OCI-LY1 (cell line): Measurements from ENCODE around the gene DENND1A.

ENCODE experiments used
- H2AFZ ChIP-seq: fragments of 200-600 bp; sonication (generic), shearing (Covaris generic); 2 replicates; pipeline ENCODE4 v1.6.0; 2014; ENCODE audit warnings: antibody characterized with exemption, mild to moderate bottlenecking, low read length
- H3F3A ChIP-seq: fragments of 200-600 bp; sonication (generic), shearing (Covaris generic); 2 replicates; pipeline ENCODE4 v1.6.0; 2014; ENCODE audit warnings: mild to moderate bottlenecking, antibody characterized with exemption, low read length, moderate library complexity; ENCODE audit not compliant: insufficient read depth
- H3K27ac ChIP-seq: fragments of 200-600 bp; sonication (generic); 2 replicates; pipeline ENCODE4 v1.5.1; 2014; ENCODE audit warnings: low read length, mixed run types, mild to moderate bottlenecking, low read depth; ENCODE audit not compliant: poor library complexity, severe bottlenecking
- H3K27me3 ChIP-seq: fragments of 200-600 bp; sonication (generic); 2 replicates; pipeline ENCODE4 v1.6.0; 2014; ENCODE audit warnings: antibody characterized with exemption, mild to moderate bottlenecking, low read length, moderate library complexity; ENCODE audit not compliant: insufficient read depth
- H3K36me3 ChIP-seq: fragments of 200-600 bp; sonication (generic); 2 replicates; pipeline ENCODE4 v1.6.1; 2014; ENCODE audit warnings: mild to moderate bottlenecking, antibody characterized with exemption, low read length, moderate library complexity, mixed read lengths; ENCODE audit not compliant: insufficient read depth
- H3K4me1 ChIP-seq: fragments of 200-600 bp; sonication (generic); 2 replicates; pipeline ENCODE4 v1.5.1; 2014; ENCODE audit warnings: mild to moderate bottlenecking, low read length, moderate library complexity; ENCODE audit not compliant: insufficient read depth, severe bottlenecking
- H3K4me2 ChIP-seq: fragments of 200-600 bp; sonication (generic), shearing (Covaris generic); 2 replicates; pipeline ENCODE4 v1.6.1; 2014; ENCODE audit warnings: low read length
- H3K4me3 ChIP-seq: fragments of 200-600 bp; sonication (generic); 2 replicates; pipeline ENCODE4 v1.5.1; 2014; ENCODE audit warnings: low read length, low read depth, mild to moderate bottlenecking, mixed read lengths; ENCODE audit not compliant: poor library complexity, severe bottlenecking
- H3K79me2 ChIP-seq: fragments of 200-600 bp; shearing (Covaris generic); 2 replicates; pipeline ENCODE4 v1.6.1; 2016; ENCODE audit warnings: mixed run types, low read length, mixed read lengths; ENCODE audit not compliant: insufficient read depth
- H3K9ac ChIP-seq: fragments of 200-600 bp; sonication (generic), shearing (Covaris generic); 2 replicates; pipeline ENCODE4 v1.6.1; 2014; ENCODE audit warnings: mild to moderate bottlenecking, low read length, mixed read lengths
- H3K9me2 ChIP-seq: fragments of 200-600 bp; sonication (generic), shearing (Covaris generic); 2 replicates; pipeline ENCODE4 v1.6.1; 2014; ENCODE audit warnings: low read depth, mild to moderate bottlenecking, low read length, mixed read lengths
- H3K9me3 ChIP-seq: fragments of 200-600 bp; shearing (Covaris generic); 2 replicates; pipeline ENCODE4 v1.6.1; 2014; ENCODE audit warnings: low read length, mixed read lengths
- H4K20me1 ChIP-seq: fragments of 200-600 bp; sonication (generic), shearing (Covaris generic); 2 replicates; pipeline ENCODE4 v1.6.0; 2016; ENCODE audit warnings: mild to moderate bottlenecking, low read length; ENCODE audit not compliant: insufficient read depth
- EZH2 ChIP-seq: fragments of 200-600 bp; sonication (generic), shearing (Covaris generic); IDR thresholded peaks from 2 replicates; pipeline ENCODE4 v1.8.0; 2017; ENCODE audit warnings: borderline replicate concordance, mixed run types, mild to moderate bottlenecking, antibody characterized with exemption, low read length, moderate library complexity, mixed read lengths
- TF ChIP-seq, protein P1 (sequence below): fragments of 200-600 bp; sonication (generic), shearing (Covaris generic); IDR thresholded peaks from 2 replicates; pipeline ENCODE4 v1.5.1; 2017; ENCODE audit warnings: mild to moderate bottlenecking, antibody characterized with exemption, low read length, moderate library complexity, mixed read lengths

Gene DENND1A

DNA sequence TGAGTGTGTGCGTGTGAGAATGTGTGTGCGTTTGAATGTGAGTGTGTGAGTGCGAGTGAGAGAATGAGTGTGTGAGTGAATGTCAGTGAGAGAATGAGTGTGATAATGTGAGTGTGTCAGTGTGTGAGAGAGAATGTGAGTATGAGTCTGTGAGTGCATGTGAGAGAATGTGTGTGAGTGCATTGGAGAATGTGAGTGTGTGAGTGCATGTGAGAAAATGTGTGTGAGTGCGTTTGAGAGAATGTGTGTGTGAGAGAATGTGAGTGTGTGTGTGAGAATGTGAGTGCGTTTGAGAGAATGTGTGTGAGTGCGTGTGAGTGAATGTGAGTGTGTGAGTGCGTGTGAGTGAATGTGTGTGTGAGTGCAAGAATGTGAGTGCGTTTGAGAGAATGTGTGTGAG lies 42.7 kb upstream of the DENND1A start:
- H3K27ac ChIP-seq = no peak overlapping the region
- no peaks in the 10 kb centered on the region for H3K4me1 ChIP-seq
- H3K4me3 ChIP-seq = no peak overlapping the region
- H3K36me3 ChIP-seq = no peaks in the 10 kb centered on the region
- H4K20me1 ChIP-seq = no peaks in the 10 kb centered on the region
- H3K9me3 ChIP-seq = no peaks in the 10 kb centered on the region
- TF ChIP-seq, protein P1, sequence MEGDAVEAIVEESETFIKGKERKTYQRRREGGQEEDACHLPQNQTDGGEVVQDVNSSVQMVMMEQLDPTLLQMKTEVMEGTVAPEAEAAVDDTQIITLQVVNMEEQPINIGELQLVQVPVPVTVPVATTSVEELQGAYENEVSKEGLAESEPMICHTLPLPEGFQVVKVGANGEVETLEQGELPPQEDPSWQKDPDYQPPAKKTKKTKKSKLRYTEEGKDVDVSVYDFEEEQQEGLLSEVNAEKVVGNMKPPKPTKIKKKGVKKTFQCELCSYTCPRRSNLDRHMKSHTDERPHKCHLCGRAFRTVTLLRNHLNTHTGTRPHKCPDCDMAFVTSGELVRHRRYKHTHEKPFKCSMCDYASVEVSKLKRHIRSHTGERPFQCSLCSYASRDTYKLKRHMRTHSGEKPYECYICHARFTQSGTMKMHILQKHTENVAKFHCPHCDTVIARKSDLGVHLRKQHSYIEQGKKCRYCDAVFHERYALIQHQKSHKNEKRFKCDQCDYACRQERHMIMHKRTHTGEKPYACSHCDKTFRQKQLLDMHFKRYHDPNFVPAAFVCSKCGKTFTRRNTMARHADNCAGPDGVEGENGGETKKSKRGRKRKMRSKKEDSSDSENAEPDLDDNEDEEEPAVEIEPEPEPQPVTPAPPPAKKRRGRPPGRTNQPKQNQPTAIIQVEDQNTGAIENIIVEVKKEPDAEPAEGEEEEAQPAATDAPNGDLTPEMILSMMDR = no peak
- no peak for TF ChIP-seq EZH2
- H3K27me3 ChIP-seq = no peaks in the 10 kb centered on the region; the same call in 1 of the 2 replicates
- no peaks in the 10 kb centered on the region for H3K9me2 ChIP-seq
- no peak overlapping the region for H2AFZ ChIP-seq
- H3K79me2 ChIP-seq = no peaks in the 10 kb centered on the region
- no peaks in the 10 kb centered on the region for H3F3A ChIP-seq
- no peak overlapping the region for H3K4me2 ChIP-seq
- no peak overlapping the region for H3K9ac ChIP-seq

DNA sequence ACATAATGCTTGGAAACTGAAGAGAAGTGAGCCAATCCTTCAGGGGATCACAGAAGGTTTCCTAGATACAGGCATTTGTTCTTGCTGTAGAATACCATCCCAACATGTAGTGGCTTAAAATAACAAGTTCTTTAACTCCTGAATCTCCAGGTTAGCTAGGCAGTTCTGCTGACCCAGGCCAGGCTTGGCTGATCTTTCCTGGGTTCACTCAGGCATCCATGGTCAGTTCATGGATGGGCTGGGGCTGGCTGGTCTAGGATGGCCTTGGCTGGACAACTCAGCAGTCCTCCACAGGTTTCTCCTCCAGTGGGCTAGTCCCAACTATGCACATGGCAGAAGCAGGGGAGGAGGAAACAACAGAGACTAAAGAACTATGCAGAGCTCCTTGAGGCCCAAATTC lies 37.4 kb upstream of the DENND1A start:
- H3K9me2 ChIP-seq = no peaks in the 10 kb centered on the region
- H3F3A ChIP-seq = no peaks in the 10 kb centered on the region
- H4K20me1 ChIP-seq = no peaks in the 10 kb centered on the region
- no peak overlapping the region for H3K9ac ChIP-seq
- H2AFZ ChIP-seq = no peak overlapping the region
- no peaks in the 10 kb centered on the region for H3K4me1 ChIP-seq
- H3K9me3 ChIP-seq = no peaks in the 10 kb centered on the region
- H3K36me3 ChIP-seq = no peaks in the 10 kb centered on the region
- no peak overlapping the region for H3K27ac ChIP-seq
- H3K4me2 ChIP-seq = no peak overlapping the region
- no peaks in the 10 kb centered on the region; the same call in 1 of the 2 replicates for H3K27me3 ChIP-seq
- no peaks in the 10 kb centered on the region for H3K79me2 ChIP-seq
- no peak overlapping the region for H3K4me3 ChIP-seq
- TF ChIP-seq, protein P1 = no peak
- TF ChIP-seq EZH2 = no peak

DNA sequence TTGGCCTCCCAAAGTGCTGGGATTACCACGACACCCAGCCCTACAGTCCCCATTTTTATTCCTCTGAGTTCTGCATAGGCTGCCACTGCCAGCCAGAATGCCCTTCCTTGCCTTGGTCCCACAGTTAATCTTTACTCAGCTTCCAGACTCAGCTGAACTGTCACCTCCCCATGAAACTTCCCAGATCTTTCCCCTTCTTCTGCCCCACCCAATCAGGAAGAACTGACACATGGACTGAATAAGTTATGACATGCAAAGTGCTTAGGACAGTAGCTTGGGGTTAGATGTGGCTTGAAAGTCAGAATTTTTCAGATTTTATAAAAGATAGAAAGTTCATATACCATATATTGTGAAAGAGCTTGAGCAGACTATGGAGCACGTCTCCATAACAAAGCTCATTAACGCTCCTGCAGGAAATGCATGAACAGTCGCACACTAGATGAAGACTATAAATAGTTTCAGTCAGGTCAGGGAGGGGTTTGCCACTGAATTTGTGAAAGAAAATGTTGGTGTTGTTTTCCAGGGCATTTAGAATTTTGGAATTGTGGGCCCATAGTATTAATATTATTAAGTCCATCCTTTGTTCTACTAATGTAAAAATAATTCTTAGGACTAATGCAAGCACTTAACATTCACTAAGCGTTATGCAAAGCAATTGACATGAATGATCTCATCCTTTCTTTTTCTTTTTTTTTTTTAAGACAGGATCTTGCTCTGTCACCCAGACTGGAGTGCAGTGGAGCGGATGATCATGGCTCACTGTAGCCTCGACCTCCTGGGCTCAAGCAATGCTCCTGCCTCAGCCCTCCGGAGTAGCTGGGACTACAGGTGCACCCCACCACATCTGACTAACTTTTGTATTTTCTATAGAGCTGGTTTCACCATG lies 36.1 kb upstream of the DENND1A start:
- Histone ChIP-seq H3F3A (no peaks in the 10 kb centered on the region), H3K4me1 (no peaks in the 10 kb centered on the region), H3K79me2 (no peaks in the 10 kb centered on the region), H2AFZ (no peak overlapping the region), H4K20me1 (no peaks in the 10 kb centered on the region), H3K4me3 (no peak overlapping the region), H3K27me3 (no peaks in the 10 kb centered on the region), H3K4me2 (no peak overlapping the region), H3K9ac (no peak overlapping the region), H3K9me3 (no peaks in the 10 kb centered on the region), H3K9me2 (no peaks in the 10 kb centered on the region), H3K36me3 (no peaks in the 10 kb centered on the region), H3K27ac (no peak overlapping the region)
- TF ChIP-seq, protein P1 = no peak
- TF ChIP-seq EZH2 = no peak
